Brain microvascular endothelial cell (primary cell): ENCODE results near the gene KCNQ1.

Source experiments
- DNase-seq: peaks from one replicate; pipeline ENCODE4 v3.0.0-alpha.2; 2020
- H3K27ac ChIP-seq: fragments of 250-450 bp; sonication (Bioruptor Pico); 2 replicates; pipeline ENCODE4 v1.5.1; 2020; ENCODE audit warnings: mild to moderate bottlenecking, moderate library complexity
- H3K27me3 ChIP-seq: fragments of 250-450 bp; sonication (Bioruptor Pico); replicated peaks from 2 replicates; pipeline ENCODE4 v1.5.1; 2020; ENCODE audit warnings: mild to moderate bottlenecking
- H3K36me3 ChIP-seq: fragments of 250-450 bp; sonication (Bioruptor Pico); replicated peaks from 2 replicates; pipeline ENCODE4 v1.5.1; 2020; ENCODE audit warnings: mild to moderate bottlenecking
- H3K4me3 ChIP-seq: 2 replicates; pipeline ENCODE4 v1.5.1; 2011; ENCODE audit warnings: low read depth, mild to moderate bottlenecking, control low read depth, low read length, moderate library complexity
- CTCF ChIP-seq: IDR thresholded peaks from 2 replicates; pipeline ENCODE4 v1.5.1; 2011; ENCODE audit warnings: low read depth, mild to moderate bottlenecking, moderate library complexity, low read length, control low read depth, inconsistent platforms; ENCODE audit errors: missing control alignments
- in situ Hi-C: cut with HindIII; loops from 2 replicates; pipeline ENCODE4 v1.10.0; 2017; ENCODE audit warnings: low sequenced_read_pairs, low pct_ligation_motif_present

The KCNQ1 gene

GRCh38 chr11:2518111-2518982, 73.5 kb downstream of the KCNQ1 start:
- DNase-seq = no peak
- H3K36me3 ChIP-seq = no peaks in the 10 kb centered on the region
- in situ Hi-C loops = no loop called here
- no peak overlapping the region for H3K4me3 ChIP-seq
- H3K27me3 ChIP-seq = no peaks in the 10 kb centered on the region
- no peak for TF ChIP-seq CTCF
- no peak overlapping the region for H3K27ac ChIP-seq

GRCh38 chr11:2518983-2519340, 74.2 kb downstream of the KCNQ1 start:
- no peak for TF ChIP-seq CTCF
- in situ Hi-C loops = no loop called here

GRCh38 chr11:2519517-2519861, 74.7 kb downstream of the KCNQ1 start:
- TF ChIP-seq CTCF = no peak
- no peak overlapping the region for H3K27ac ChIP-seq
- no peak for DNase-seq
- no peaks in the 10 kb centered on the region for H3K36me3 ChIP-seq
- no peaks in the 10 kb centered on the region for H3K27me3 ChIP-seq
- H3K4me3 ChIP-seq = no peak overlapping the region
- in situ Hi-C loops = no loop called here

More at GRCh38 chr11:2518983-2519340, 74.2 kb downstream of the KCNQ1 start:
- Histone ChIP-seq H3K27ac (no peak overlapping the region), H3K27me3 (no peaks in the 10 kb centered on the region), H3K36me3 (no peaks in the 10 kb centered on the region), H3K4me3 (no peak overlapping the region)
- DNase-seq = no peak

- H3K27ac ChIP-seq = no peak overlapping the region
- in situ Hi-C loops = no loop called here
- TF ChIP-seq CTCF = no peak
- H3K27me3 ChIP-seq = no peaks in the 10 kb centered on the region
- DNase-seq = no peak
- H3K36me3 ChIP-seq = no peaks in the 10 kb centered on the region
- no peak overlapping the region for H3K4me3 ChIP-seq
Observed at GRCh38 chr11:2519862-2520735, 75.3 kb downstream of the KCNQ1 start.

GRCh38 chr11:2520736-2521035, 75.9 kb downstream of the KCNQ1 start:
- no peak for TF ChIP-seq CTCF
- H3K27me3 ChIP-seq = no peaks in the 10 kb centered on the region
- in situ Hi-C loops = no loop called here
- DNase-seq = no peak
- H3K27ac ChIP-seq = no peak overlapping the region
- H3K4me3 ChIP-seq = no peak overlapping the region
- H3K36me3 ChIP-seq = no peaks in the 10 kb centered on the region
